ENCODE measurements around the gene TNFRSF1A.
"Not testable (repeated sequence)": the region's sequence is repeated elsewhere in the genome, so short reads cannot be mapped to it uniquely, and the experiment has no call there.

The TNFRSF1A gene

DNA sequence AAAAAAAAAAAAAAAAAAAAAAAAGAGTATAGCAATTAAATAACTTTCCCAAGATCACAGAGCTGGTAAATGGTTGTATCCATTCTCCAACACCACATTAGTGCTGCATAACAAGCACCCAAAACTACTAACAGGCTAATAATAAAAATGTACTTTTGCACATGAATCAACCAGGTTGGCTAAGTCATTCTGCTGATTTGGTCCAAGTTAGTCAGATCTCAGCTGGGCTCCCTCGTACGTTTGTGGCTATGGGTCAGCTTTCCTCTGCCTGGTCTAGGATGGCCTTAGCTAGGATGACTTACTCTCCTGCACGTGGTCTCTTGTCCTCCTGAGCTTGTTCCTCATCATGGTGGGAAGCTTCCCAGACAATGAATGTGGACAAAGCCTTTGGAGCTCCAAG is 39.3 kb downstream of the TNFRSF1A start:
- no peak for DNase-seq (ENCODE audit: low read depth)

- DNase-seq (ENCODE audit: low read depth) = no peak
Observed at GRCh38 chr12:6301721-6302120, 40.2 kb downstream of the TNFRSF1A start.

DNA sequence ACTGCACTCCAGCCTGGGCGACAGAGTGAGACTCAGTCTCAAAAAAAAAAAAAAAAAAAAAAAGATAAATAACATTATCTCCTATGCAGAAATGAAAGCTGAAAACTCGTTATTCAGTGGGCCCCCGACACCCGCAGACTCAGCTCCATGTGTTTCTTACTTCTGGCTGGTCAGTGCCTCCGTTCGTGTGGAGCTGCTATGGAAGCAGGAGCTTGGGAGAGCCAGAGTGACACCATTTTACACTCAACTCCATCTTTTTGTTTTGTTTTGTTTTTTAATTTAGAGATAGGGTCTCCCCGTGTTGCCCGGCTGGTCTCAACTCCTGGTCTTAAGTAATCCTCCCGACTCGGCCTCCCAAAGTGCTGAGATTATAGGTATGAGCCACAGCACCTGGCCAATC is 44.7 kb downstream of the TNFRSF1A start:
- DNase-seq (ENCODE audit: low read depth) = no peak

DNA sequence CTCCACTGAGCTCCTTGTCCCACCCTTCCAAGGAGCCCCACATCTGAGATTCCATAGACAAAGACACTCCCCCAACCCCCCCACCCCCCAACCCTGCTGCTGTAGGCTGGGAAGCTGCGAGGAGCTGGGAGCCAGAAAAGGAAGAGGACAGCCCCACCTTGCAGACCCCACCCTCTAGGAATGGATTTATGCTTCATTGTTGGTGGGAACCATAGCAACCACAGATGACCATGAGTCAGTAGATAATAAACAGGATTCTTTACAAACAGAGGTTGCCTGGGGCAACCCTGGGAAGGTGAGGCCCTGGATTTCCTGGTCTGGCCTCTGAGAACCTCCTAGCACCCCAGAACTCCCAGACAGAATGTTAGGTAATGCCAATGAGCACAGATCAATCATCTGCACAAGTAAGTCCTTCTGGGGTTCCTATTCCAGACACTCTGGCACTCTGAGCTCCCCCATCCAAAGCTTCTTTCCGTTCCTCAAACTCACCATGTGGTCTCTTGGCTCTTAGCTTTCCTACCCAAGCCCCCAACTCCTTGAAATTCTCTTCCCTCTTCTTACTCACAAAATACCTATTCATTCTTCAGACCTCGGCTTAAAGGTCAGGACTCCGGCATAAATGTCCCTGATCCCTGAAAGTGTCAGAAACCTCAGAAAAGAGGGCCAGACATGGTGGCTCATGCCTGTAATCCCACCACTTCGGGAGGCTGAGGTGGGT is 46.6 kb downstream of the TNFRSF1A start:
- peak; percentile 81 for DNase-seq (ENCODE audit: low read depth)

GRCh38 chr12:6294156-6295093 is 47.5 kb downstream of the TNFRSF1A start:
- DNase-seq (ENCODE audit: low read depth) = no peak

GRCh38 chr12:6292606-6293005 is 49.3 kb downstream of the TNFRSF1A start:
- peak; percentile 82 for DNase-seq (ENCODE audit: low read depth)

DNA sequence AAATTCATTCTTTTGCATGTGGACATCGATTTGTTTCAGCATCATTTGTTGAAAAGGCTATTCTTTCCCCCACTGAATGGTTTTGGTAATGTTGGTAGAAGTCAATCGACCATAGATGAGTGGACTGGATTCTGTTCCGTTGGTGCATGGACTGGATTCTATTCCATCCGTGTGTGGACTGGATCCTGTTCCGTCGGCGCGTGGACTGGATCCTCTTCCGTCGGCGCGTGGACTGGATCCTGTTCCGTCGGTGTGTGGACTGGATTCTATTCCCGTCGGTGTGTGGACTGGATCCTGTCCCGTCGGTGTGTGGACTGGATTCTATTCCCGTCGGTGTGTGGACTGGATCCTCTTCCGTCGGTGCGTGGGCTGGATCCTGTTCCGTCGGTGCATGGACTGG is 52.0 kb downstream of the TNFRSF1A start:
- not testable (repeated sequence) for DNase-seq (ENCODE audit: low read depth)

DNA sequence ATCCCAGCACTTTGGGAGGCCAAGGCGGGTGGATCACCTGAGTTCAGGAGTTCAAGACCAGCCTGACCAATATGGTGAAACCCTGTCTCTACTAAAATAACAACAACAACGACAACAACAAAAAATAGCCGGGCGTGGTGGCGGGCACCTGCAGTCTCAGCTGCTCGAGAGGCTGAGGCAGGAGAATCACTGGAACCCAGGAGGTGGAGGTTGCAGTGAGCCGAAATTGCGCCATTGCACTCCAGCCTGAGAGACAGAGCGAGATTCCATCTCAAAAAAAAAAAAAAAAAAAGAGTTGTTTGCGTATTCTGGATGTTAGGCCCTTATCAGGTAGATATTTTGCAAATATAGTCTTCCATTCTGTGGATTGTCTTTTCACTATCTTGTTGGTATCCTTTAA is 52.8 kb downstream of the TNFRSF1A start:
- DNase-seq (ENCODE audit: low read depth) = not testable (repeated sequence)

- peak; percentile 86 for DNase-seq (ENCODE audit: low read depth)
Observed at GRCh38 chr12:6288235-6288634, 53.6 kb downstream of the TNFRSF1A start.

GRCh38 chr12:6285532-6286306 is 56.2 kb downstream of the TNFRSF1A start:
- DNase-seq (ENCODE audit: low read depth) = peak; percentile 60

DNA sequence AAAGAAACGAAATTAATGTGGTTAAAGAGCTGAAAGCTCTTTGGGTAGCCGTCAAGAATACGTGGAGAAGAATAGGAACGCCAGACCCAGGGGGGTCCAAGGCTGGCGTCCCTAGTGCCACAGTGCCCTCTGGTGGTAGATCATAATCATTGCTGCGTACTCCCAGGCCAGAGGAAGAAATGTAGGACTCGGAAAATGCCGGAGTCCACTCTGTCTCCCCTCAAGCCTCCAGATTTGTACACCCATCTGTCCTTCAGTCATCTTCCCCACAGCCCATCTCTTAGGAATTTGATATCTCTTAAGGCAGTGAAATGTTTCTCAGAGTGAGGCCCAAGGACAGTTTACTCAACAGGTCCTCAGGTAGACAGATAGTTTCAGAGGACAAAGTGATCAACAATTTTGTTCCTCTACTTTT is 56.8 kb downstream of the TNFRSF1A start:
- peak; percentile 79 for DNase-seq (ENCODE audit: low read depth)

DNA sequence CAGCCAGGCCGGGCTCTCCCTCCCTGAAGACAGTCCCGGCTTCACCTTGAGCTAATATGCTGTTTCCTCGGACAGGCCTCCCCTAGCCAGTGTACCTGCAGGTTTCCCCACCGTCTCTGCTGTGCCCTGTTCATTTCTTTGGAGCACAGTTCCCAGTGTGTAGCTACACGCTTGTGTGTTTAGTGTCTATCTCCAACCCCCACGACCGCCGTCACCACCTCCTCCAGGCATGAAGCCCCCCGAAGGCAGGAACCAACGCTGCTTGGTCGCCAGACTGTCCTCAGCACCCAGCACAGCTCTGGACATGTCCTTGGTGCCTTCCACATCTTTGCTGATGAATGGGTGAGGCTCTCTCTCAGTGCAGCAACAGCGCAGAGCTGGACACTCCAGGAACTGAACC is 57.6 kb downstream of the TNFRSF1A start:
- no peak for DNase-seq (ENCODE audit: low read depth)

- DNase-seq (ENCODE audit: low read depth) = no peak
Observed at GRCh38 chr12:6282453-6282840, 59.4 kb downstream of the TNFRSF1A start.

DNA sequence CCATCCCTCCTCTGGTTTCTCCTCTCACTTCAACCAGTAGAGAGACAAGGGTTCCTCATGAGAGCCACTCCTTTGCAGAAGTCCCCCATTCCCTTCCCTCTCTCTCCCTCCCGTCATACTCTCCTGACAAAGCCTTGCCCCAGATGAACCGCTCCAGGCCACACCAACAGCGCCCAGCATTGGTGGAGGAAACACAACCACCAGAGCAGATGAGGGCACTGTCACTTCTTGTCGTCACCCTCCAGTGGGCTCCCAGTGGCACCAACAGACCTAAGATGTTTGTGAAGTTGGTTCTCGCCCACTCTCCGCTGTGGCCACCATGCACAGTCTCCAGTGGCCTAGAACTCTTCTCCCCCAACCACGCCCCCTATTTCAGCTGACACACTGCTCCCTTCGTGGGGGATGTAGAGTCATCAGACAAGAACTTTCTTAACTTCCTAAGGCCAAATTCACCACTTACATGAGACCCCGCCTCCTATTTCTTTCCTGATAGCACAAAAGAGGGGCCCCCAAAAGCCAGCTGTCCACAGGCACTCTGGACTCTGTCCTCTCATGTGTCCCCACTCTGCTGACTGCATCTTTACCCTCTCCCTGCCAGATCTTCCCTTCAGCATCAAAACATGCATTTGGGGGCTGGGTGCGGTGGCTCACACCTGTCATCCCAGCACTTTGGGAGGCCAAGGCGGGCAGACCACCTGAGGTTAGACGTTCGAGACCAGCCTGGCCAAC is 60.6 kb downstream of the TNFRSF1A start:
- peak; percentile 64 for DNase-seq (ENCODE audit: low read depth)

GRCh38 chr12:6280672-6281071 is 61.2 kb downstream of the TNFRSF1A start:
- no peak for DNase-seq (ENCODE audit: low read depth)

DNA sequence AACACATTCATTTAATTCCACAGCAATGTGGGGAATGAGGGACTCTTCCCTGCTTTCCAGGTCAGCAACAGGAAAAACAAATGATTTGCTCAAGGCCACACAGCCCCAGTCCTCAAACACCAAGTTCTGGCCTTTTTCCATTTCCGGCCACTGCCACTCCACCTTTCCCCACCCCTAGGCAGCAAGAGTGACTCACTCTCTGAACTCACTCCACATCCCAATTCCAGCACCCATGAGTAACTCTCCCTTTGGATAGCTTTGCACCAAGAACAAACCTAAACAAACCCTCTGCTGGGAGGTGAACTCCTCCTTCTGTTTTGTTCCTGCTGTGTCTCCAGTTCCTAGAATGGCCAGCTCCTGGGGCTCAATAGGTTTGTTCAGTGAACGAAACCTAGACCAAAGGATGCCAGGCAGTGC is 61.8 kb downstream of the TNFRSF1A start:
- DNase-seq (ENCODE audit: low read depth) = peak; percentile 97

DNA sequence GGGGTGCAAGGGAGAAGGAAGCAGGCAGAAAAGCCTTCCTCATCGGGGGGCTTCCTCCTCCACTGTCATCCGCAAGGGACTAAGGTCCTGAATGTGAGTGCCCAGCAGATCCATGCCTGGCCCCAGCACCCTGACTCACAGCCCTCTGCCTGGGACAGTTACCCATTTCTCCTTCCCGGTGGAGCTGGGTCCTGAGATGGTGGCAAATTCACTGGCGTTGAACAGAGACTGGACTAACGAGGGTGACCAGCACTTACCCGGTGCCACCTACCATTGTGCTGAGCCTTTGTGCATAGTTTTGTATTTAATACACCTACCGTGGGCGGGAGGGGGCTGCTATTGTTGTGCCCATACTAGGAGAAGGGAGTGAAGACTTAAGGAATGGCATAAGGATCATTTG is 62.2 kb downstream of the TNFRSF1A start:
- no peak for DNase-seq (ENCODE audit: low read depth)

GRCh38 chr12:6279256-6279628 is 62.6 kb downstream of the TNFRSF1A start:
- DNase-seq (ENCODE audit: low read depth) = no peak

All from EH (cell line).